ENCODE results near the gene SMCHD1.
"Not testable (repeated sequence)": the region's sequence is repeated elsewhere in the genome, so short reads cannot be mapped to it uniquely, and the experiment has no call there.

The SMCHD1 gene

DNA sequence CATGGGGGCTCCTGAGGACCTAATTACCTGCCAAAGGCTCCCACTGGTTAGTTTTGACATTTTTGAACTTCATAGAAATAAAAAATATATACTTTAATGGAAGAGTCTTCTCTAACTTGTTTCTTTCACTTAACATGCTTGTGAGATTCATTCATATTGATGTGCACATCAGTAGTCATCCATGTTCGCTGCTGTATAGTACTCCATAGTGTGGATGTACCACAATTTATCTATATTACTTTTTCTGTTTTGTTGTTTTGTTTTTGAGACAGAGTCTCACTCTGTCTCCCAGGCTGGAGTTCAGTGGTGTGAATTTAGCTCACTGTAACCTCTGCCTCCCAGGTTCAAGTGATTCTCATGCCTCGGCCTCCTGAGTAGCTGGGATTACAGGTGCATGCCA lies 168.4 kb downstream of the SMCHD1 start:
- DNase-seq, result no peak

DNA sequence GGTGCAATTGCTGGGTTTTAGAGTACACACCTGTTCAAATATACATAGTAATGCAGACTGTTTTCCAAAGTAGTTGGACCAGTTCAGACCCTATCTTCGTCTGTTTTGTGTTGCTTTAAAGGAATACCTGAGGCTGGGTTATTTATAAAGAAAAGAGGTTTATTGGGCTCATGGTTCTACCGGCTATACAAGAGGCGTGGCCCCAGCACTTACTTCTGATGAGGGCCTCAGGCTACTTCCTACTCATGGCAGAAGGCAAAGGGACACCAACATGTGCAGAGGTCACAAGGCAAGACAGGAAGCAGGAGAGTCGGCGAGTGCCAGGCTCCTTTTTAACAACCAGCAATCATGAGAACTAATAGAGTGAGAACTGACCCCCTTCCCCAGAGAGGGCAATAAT lies 169.3 kb downstream of the SMCHD1 start:
- DNase-seq, result no peak

DNA sequence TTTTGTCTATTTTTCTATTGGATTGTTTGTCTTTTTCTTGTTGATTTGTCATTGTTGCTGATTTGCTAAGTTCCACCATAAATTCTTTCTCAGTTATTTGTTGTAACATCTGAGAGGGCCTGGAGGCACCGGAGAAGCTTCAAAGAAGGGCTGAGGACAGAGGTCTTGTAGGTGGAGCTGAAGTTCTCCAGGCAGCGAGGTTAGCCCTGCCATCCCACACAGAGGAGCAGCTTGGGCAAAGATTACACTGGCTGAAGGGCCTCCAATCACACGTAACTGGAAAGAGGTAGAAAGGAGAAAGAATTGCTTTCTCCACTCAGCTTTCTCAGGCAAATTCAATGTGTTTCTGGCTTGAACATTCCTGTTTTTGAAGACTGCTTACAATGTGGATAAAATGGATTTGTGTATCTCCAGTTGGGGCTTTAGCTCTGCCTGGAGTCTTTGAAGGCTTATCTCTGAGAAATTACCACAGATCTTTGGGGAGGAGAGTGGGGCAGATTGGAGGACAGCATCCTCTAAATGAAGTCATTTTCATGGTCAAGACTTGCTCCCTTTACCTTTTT lies 170.2 kb downstream of the SMCHD1 start:
- DNase-seq, result no peak

DNA sequence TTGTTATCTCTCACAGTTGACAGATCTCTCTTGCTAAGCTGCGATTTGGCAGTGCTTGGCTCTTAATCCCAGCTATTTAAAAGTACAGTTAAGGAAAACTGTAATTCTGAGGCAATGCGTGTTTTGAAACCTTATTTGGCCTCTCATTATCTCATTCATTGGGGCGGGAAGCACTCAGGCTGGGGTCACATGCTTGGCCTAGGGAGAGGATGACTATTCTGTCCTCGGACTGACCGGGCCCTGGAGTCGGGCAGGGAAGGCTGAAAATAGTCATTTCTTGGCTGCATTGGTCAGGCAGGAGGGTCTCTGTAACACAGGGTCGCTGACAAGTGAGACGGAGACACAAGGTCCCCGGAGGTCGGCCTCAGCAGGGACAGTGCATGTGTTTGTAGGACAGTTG lies 171.1 kb downstream of the SMCHD1 start:
- no peak for DNase-seq

DNA sequence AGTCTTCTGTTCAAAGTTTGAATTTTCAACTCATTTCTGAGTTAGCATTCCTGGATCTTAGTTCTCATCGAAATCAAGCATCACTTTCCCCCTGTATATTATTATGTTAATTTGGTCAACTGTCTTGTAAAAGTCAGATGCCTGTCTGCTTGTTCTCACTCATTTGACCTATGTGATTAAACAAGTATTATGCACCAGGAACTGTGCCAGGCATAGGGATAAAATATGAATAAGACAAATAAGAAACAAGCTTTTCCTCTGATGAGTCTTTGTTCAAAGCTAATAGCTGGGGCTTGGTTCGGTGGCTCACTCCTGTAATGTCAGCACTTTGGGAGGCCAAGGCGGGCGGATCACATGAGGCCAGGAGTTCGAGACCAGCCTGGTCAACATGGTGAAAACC lies 171.5 kb downstream of the SMCHD1 start:
- no peak for DNase-seq

DNA sequence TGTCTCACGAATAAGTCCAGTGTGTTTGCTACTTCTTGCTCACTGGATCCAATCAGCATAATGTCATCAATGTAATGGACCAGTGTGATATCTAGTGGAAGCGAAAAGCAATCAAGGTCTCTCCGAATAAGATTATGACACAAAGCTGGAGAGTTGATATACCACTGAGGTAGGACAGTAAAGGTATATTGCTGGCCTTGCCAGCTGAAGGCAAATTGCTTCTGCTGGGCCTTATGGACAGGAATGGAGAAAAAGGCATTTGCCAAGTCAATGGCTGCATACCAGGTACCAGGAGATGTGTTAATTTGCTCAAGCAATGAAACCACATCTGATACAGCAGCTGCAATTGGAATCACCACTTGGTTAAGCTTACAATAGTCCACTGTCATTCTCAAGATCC lies 180.6 kb downstream of the SMCHD1 start:
- not testable (repeated sequence) for DNase-seq

DNA sequence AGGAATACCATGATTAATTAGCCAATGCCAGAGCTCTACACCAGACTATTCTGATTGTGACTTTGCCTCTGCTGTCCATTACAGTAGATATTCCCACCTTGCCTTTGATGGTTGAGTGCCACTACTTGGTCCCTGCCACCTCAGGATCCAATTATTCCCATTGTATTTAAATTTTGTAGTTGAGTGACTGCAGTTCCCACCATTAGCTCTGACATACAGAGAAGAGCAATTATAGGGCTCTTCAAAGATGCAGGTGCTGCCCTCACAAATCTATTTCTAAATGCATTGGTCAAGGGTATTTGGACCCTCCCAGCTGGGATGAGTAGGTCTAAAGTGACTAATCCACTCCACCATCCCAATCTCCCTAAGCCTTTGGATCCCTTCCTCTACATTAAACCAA lies 181.8 kb downstream of the SMCHD1 start:
- DNase-seq, result not testable (repeated sequence)

DNA sequence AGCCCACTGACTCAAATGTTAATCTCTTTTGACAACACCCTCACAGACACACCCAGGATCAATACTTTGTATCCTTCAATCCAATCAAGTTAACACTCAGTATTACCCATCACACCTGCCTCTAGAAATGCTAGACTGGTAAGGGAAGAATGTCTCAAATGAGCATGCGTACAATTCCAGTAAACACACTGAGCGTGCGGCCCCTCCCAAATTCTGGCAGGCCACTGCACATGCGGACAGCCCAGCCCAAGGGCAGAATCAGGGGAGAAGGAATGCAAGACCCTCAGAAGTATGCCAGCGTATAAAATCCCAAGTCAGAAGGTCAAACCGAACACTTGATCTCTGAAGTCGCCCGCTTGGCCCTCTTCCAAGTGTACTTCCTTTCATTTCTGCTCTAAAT lies 183.7 kb downstream of the SMCHD1 start:
- no peak for DNase-seq

DNA sequence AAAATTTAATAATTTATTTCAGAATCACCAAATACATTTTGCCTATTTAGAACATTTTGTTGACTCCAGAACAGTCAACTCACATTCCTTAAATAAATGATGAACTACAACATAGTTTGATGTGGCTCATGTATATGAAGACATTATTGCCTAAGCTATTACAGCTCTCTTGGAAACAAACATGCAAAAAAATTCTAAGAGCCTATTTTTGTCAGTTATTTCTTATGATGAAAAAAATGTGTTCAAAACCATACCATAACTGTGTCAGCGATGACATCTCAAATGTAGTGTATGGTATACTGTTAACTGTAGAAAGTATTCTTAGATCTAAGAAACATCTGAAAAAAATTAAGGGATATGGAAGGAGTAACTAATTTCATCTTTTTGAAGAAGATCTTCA lies 185.0 kb downstream of the SMCHD1 start:
- no peak for DNase-seq

DNA sequence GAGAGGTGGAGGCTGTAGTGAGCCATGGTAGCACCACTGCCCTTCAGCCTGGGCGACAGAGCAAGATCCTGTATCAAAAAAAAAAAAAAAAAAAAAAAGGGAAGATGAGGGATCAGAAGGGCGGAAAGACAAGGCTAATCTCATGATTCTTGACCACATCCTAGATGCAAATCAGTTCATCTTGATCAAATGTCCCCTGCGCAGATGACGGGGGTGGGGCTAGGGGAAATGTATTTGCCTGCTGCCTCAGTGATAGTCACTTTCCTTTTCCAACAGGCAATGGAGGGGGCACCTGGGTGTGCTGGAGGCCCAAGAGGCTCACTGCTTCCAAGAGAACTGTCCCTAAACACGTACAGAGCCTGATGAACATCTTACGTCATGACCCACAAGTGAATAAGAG lies 187.6 kb downstream of the SMCHD1 start:
- no peak for DNase-seq

DNA sequence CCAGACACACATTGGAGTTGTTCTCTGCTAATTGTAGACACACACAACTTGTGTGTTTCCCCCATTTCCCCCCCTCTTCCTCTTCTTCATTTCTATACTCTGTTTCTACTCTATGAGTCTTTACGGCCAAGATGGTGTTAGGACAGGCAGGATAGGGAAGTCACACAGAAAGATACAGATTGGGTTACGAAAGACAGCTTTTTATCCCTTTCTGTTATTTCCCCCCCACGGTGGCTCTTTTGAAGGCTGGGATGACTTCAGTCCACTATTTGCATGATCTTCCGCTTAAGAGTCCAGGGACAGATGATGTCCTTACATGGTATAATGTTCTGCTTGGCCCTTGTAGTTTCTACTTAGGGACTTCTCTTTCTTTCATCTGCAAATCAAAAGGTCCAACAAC lies 189.6 kb downstream of the SMCHD1 start:
- no peak for DNase-seq

DNA sequence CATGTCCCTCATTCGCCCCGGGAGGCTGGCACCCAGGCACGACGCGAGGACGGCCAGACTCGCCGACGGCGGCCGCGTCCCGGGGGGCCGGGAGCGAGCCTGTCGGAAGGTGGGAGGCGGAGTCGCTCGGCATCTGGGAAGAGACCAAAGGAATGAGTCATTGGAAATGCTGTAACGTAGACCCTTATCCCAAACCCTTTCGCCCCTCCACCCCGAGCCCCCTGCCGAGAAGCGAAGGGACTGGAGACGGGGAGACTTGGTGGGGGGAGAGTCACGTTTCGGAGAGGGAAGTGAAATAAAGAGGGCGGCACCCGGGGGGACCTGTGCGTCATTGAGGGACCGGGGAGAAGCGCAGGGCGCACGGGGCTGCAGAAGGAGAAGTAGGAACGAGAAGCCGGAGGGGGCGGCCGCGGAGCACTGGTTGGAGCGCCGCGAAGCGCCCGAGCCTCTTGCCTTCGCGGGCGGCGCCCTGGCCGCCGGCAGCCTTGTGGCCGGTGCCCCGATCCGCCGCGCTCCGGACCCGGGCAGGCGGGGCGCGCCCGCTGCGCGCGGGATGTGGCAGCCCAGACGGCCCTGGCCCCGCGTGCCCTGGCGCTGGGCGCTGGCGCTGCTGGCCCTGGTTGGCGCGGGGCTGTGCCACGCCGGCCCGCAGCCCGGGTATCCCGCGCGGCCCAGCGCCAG lies 191.2 kb downstream of the SMCHD1 start, which contains the start of gene EMILIN2:
Gene EMILIN2, plus strand, starts transcription at position 371 of the 681 bp plus-strand sequence. Its CDS starts 183 bp downstream, at position 554.
- peak; percentile 51 for DNase-seq

DNA sequence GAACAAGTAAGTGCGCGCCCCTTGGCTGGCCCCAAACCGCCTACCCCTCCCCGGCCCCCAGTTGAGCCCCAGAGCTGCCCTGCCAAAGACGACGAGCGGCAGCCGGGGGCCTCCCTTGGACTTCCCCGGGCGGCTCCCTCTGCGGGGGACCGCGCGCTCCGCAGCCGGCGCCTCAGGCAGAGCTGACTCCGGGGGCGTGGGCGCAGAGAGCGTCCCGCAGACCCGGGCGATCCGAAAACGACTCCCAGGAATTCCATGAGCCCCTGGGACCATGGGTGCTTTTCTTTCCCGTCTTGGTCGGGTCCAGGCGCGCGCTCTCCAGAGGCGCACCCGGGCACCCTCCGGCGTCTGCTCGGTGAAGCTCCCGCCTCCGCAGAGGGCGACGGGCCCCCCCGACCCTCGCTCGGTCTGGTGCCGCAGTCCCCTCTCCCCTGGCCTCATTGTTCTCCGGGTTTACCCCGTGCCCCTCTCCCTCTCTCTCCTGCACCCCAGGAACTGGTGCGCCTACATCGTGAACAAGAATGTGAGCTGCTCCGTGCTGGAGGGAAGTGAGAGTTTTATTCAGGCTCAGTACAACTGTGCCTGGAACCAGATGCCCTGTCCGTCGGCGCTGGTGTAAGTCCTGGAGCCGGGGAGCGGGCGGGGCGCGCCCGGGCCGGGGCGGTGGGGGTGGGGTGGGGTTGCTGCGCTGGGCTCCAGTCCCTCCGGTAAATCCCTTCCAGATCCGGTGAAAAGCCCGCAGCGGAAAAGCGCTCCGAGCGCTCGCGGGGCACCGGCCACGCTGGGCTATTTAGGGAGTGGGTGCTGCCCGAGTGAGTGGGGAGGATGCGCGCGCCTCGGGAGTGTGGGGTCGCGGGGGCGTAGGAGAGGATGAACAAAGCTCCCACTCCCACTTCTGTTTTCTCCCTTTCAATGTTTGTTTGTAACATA lies 192.1 kb downstream of the SMCHD1 start:
- DNase-seq, result peak; percentile 41

DNA sequence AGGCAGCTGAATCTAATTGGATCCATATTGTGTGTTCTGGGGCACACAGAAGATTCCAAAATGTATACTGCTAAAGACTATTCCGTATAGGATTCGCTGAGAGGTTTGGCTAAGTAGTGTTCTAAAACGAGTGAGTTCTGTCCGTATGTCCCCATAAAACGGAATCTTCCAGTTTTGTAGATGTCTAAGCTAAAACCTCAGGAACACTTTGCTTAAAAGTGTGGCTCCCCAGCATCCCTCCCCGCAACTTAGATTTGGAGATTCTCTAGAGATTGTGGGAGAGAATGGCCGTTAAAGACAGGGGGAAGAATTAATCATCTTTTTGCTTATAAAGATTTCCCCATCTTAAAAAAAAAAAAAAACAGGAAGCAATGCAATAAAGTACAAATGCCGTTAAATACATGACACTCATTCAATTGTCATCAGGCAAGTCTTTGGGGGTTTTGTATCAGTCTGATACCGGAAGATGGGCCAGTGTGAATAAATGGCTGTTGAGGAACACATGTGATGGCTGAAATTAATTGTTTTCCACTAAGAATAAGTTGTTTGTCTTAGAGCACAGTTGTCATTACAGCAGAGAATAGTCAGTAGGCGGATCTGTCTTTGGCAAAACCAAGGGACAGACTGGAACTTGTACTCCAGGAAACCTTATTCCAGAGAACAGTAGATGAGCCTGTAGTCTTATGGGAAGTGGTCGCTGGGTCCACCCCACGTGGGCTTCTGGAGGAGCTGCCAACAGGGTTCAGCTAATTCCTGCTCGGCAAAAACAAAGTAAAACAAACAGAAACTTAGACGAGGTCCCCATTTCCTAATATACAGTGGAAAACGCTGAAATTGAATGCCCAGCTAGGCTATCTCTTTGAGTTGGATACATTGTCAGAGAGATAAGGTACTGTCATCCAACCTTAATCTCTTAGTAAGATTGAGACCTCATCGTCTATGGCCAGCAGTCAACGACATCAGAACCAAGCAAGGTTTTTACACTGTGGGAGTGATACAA lies 193.0 kb downstream of the SMCHD1 start:
- DNase-seq, result peak; percentile 70

DNA sequence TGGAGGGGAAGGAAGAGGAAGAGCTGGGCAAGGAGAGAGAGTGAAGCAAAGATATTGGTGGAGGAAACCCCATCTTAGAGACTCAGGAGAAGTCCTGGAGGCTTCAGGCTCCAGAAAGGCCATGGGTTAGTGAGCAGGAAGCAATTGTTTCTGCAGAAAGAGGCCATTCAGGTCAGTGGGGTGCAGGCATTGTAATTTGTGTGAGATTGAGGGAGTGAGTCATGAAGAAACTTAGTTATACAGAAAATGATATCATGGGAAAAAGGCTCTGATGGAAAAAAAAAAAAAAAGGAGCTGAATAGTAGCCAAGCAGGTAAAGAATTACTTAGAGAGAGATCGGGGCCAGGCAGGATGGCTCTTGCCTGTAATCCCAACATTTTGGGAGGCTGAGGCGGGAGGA lies 195.3 kb downstream of the SMCHD1 start:
- DNase-seq, result no peak

DNA sequence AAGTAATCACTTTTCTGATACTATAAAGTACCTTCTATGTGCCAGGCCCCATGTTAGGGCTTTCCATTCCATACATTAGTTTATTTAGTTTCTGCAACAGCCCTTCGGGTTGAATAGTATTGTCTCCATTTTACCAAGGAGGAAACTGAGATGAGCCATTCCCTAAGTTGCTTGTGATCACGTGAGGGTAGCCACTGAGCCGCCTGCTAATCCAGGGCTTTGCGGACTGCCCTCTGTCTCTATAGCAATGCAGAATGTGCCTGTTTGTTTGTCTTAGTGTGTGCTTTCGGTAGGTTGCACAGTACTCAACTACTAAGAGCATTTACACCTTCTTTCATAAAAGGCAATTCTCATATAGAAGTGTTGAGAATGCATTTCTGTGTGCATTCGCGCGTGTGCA lies 196.2 kb downstream of the SMCHD1 start:
- no peak for DNase-seq

DNA sequence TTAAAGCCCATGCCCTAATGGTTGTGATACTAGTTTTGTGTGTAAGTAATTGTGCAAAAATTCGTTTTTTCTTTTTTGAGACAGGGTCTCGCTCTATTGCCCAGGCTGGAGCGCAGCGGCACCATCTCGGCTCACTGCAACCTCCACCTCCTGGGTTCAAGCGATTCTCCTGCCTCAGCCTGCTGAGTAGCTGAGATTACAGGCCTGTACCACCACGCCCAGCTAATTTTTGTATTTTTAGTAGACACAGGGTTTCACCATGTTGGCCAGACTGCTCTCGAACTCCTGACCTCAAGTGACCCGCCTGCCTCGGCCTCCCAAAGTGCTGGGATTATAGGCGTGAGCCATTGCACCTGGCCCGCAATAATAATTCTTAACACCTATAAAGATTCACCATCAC lies 196.9 kb downstream of the SMCHD1 start:
- DNase-seq, result not testable (repeated sequence)

DNA sequence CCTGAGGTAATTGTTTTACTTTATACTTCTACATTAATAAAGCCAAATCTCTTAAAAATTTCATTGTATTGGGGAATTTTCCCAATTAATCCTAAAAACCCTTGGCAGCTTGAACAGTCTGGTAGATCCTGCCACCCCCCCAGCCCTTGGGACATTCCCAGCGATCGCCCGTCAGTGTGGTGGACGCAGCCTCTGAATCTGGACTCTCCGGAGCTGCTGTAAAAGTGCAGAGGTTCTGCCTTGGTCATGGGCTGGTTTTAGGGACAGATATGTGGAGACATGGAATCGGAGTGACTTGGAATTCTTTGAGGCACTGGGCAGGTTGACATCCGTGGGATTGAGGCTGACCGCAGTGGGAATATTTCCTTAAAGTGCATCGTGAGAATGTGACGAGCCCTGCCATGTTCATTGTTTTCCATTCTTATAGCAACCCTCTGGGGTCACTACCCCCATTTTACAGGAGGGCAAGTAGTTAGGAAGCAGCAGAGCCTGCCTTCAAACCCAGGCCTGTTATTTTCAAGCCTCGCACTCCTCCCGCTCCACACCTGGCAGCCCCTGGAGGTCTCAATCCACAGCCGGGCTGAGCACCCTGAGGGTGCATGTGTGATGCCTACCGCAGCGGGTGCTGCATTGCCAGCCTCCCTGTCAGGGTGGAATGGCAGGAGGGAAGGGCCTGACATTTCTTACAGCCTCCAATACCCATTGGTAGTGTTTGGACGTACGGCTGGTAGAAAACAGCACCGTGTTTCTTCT lies 197.8 kb downstream of the SMCHD1 start:
- DNase-seq, result no peak

DNA sequence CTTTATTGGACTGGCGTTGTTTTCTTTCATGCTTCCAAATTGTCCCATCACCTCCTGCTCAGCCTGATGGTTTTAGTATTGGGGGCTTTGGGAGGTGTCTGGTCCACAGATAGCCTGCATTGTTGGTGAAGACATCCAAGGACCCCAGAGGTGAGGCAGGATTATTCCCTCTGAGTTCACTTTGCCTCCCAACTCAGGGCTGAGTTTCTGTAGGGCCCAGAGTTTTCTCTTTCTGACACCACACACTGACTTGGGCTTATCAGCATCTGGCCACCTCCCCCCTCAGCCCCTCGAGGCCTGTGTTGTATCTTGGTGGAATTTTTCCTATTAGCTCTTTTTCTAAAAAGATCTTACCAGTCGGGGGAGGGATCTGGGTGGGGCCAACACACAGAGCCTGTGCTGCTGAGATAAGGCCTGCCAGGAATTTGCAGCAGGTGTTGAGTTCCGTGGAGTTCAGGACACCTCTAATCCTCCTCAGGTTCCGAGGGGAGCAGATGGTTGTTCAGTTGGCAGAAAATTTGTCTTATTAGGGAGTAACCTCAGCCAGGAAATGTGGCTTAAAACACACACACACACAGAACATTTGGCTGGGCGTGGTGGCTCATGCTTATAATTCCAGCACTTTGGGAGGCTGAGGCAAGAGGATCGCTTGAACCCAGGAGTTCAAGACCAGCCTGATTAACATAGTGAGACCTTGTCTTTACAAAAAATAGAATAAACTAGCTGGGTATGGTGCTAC lies 198.6 kb downstream of the SMCHD1 start:
- peak; percentile 99 for DNase-seq

Data from hematopoietic multipotent progenitor cell treated with erythropoietin and hydrocortisone succinate and interleukin-3 and kit ligand, for 8 days (in vitro differentiated cells).